ENCODE measurements around the gene XRCC4. TPM values are rescaled to one million over a fixed set of nuclear protein-coding genes. Genes with fewer than 3 reads are reported as not detected.

Gene XRCC4
- total and polyA plus RNA-seq, 2 of the 13 experiments (the other 11 are each of a cell fraction or from before 2014, with no cell fraction given), result 2.8 to 12.6 TPM

DNA sequence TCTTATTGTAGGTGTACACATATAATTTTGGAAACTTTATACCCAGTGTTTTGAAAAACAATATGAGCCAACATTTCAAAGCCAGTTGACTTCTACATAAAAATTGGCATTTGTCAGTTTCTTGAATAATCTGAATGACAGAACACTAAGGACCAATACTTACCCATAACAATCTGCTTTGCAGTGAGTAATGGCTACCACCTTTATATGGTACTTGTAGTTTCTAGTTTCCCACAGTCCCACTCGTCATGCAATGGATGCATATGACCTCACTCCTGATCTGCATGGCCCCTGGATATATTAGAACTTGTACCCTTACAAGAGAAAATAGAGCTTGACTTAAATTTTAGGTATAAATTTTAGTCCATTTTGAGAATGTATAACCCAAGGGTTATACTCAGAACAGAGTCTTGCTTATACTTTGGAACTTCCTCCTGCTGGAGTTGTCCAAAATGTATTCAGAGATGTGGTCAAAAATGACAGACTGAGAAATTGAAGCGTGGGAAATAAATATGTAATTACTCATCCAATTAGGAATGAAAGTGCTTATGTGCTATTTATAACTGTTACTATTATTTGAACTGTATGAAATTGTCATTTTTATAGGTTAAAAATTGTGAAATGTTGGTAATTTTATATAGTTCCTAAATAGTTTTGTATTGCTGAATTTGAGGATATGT, 19.5 kb downstream of the XRCC4 start (continued):
- TF ChIP-seq POLR2AphosphoS5 (IDR thresholded peaks at IDR 0.05; ENCODE audit: low read depth, low read length), result no peak

DNA sequence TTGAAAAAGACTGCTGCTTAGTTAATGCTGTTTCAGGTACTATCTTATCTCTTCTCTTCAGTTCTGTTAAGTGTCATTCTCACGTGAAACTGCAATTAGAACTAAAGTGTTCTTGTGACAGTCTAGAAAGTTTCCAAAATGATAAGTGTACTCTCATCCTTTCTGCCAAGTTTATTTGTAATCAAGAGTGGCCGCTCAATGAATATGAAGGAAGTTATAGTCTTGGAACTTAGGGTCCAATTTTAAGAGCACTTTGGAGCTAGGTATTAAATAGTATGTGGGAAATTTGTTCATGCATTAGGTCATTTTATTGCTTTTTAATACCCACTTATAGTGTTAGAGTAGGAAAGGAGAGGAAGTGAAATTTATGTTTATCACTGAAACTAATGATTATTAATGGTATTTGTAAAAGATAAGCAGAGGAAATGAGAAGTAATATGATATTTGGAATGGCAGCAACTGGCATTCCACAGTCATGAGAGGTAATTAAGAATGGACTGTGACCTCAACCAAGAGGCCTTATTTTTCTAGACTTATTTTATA, 20.4 kb downstream of the XRCC4 start:
- no TSS peak for BruUV-seq (replicated peaks)
- no peak overlapping the region for H3K4me2 ChIP-seq (ENCODE audit: low read depth, low read length)

DNA sequence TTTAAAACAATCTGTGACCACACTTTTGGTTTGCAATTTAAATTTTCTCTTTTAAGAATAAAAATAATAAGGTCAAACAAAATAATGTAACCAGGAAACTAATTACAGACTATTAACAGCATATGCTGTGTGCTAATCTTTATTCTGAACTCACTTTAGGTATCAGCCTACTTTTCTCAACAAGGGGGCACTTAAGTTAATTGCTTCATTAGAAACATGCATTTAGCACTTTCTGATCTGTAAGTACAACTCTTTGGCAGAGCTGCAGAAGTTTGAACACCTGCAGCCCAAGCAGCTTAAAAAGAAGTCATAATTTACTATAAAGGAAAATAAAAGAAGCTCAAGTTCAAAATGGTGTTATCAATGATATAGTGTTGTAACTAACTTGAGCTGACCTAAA, 21.7 kb downstream of the XRCC4 start:
- ATAC-seq, result no peak
- CTCF ChIA-PET (ENCODE audit: low intra/inter-chr PET ratio, low total read pairs), result no interaction called here
- H4K20me1 ChIP-seq (ENCODE audit: insufficient read depth, low read length), result no peaks in the 10 kb centered on the region
- in situ Hi-C loops (cut with HindIII; ENCODE audit: extremely low pct_ligation_motif_present, low pct_unique_long_range_greater_than_20kb) (loop anchor here (25.0 kb wide), 2 partner anchors 463 to 737 kb away; no protein-coding TSS in a partner anchor), intact Hi-C loops (cut with micrococcal nuclease; ENCODE audit: unreplicated experiment) (no loop called here)
- no peaks in the 10 kb centered on the region for H3K27me3 ChIP-seq (ENCODE audit: control insufficient read depth in 1 of 2, insufficient read depth in 2 of 2, low read length in 2 of 2)
- POLR2A ChIA-PET, result no interaction called here
- no peak overlapping the region for H3K4me3 ChIP-seq (replicated peaks in 1 of 3; ENCODE audit: insufficient read depth in 1 of 3, low read depth in 2 of 3, low read length in 3 of 3)
- H3K27ac ChIP-seq (ENCODE audit: extremely low read length, insufficient read depth, low read length), result no peak overlapping the region
- H3K9me3 ChIP-seq (ENCODE audit: low read length), result no peaks in the 10 kb centered on the region
- H3K4me1 ChIP-seq (ENCODE audit: insufficient read depth, low read length), result peaks cover 22% of the 10 kb centered on the region
- no peak overlapping the region for H3K4me2 ChIP-seq (ENCODE audit: low read depth, low read length)
- no peak for DNase-seq (ENCODE audit: low spot score)
- FAIRE-seq, result no peak
- no peak overlapping the region for H2AFZ ChIP-seq (ENCODE audit: low read length)
- no peaks in the 10 kb centered on the region for H3K79me2 ChIP-seq (ENCODE audit: insufficient read depth, low read length)
- no TSS peak for BruUV-seq (replicated peaks)
- H3K9ac ChIP-seq (ENCODE audit: insufficient read depth, low read depth, low read length), result no peak overlapping the region
- H3K36me3 ChIP-seq (replicated peaks in 1 of 2; ENCODE audit: control insufficient read depth in 1 of 2, insufficient read depth in 2 of 2, low read length in 2 of 2), result no peaks in the 10 kb centered on the region
- TF ChIP-seq RBM39 (IDR thresholded peaks at IDR 0.05; ENCODE audit: low read depth, low read length, poor library complexity, severe bottlenecking), result no peak
- no peak for TF ChIP-seq SMC3 (IDR thresholded peaks at IDR 0.05; ENCODE audit: low read length)
- TF ChIP-seq SIX1 (CRISPR knock-in tag; IDR thresholded peaks at IDR 0.05; ENCODE audit: borderline replicate concordance), result no peak
- no peak for TF ChIP-seq ZNF282 (IDR thresholded peaks at IDR 0.05; ENCODE audit: partially characterized antibody)
- TF ChIP-seq MED13 (CRISPR knock-in tag; IDR thresholded peaks at IDR 0.05), result no peak
- no peak for TF ChIP-seq XBP1 (CRISPR knock-in tag; IDR thresholded peaks at IDR 0.05)
- TF ChIP-seq WIZ (CRISPR knock-in tag; IDR thresholded peaks at IDR 0.05), result no peak
- TF ChIP-seq ZNF616 (CRISPR knock-in tag; IDR thresholded peaks at IDR 0.05; ENCODE audit: low read depth), result no peak
- TF ChIP-seq PHF5A (CRISPR knock-in tag; IDR thresholded peaks at IDR 0.05; ENCODE audit: low read depth, unreplicated experiment), result no peak
- no peak for TF ChIP-seq MTF1 (CRISPR knock-in tag; IDR thresholded peaks at IDR 0.05)
- no peak for TF ChIP-seq FLYWCH1 (CRISPR knock-in tag; IDR thresholded peaks at IDR 0.05)
- TF ChIP-seq SOX5 (CRISPR knock-in tag; IDR thresholded peaks at IDR 0.05; ENCODE audit: borderline replicate concordance), result no peak
- no peak for TF ChIP-seq KAT7 (CRISPR knock-in tag; IDR thresholded peaks at IDR 0.05; ENCODE audit: borderline replicate concordance)

More for the DNA sequence above, 20.4 kb downstream of the XRCC4 start:
- in situ Hi-C loops (cut with HindIII; ENCODE audit: extremely low pct_ligation_motif_present, low pct_unique_long_range_greater_than_20kb), result loop anchor here (25.0 kb wide), 2 partner anchors 465 to 735 kb away; no protein-coding TSS in a partner anchor
- intact Hi-C loops (cut with micrococcal nuclease; ENCODE audit: unreplicated experiment), result no loop called here
- CTCF ChIA-PET (ENCODE audit: low intra/inter-chr PET ratio, low total read pairs), result no interaction called here
- Histone ChIP-seq H3K4me1 (ENCODE audit: insufficient read depth, low read length) (peaks cover 22% of the 10 kb centered on the region), H3K9ac (ENCODE audit: insufficient read depth, low read depth, low read length) (no peak overlapping the region), H3K27me3 (ENCODE audit: control insufficient read depth in 1 of 2, insufficient read depth in 2 of 2, low read length in 2 of 2) (no peaks in the 10 kb centered on the region), H3K79me2 (ENCODE audit: insufficient read depth, low read length) (no peaks in the 10 kb centered on the region), H4K20me1 (ENCODE audit: insufficient read depth, low read length) (no peaks in the 10 kb centered on the region), H2AFZ (ENCODE audit: low read length) (no peak overlapping the region), H3K27ac (ENCODE audit: extremely low read length, insufficient read depth, low read length) (no peak overlapping the region), H3K9me3 (ENCODE audit: low read length) (peaks cover 12% of the 10 kb centered on the region; the same call in 1 of the 2 replicates), H3K4me3 (replicated peaks in 1 of 3; ENCODE audit: insufficient read depth in 1 of 3, low read depth in 2 of 3, low read length in 3 of 3) (no peak overlapping the region), H3K36me3 (replicated peaks in 1 of 2; ENCODE audit: control insufficient read depth in 1 of 2, insufficient read depth in 2 of 2, low read length in 2 of 2) (no peaks in the 10 kb centered on the region)
- no peak for DNase-seq (ENCODE audit: low spot score)
- ATAC-seq, result no peak
- no peak for TF ChIP-seq ZNF343 (CRISPR knock-in tag; IDR thresholded peaks at IDR 0.05)
- no peak for TF ChIP-seq ZNF501 (CRISPR knock-in tag; IDR thresholded peaks at IDR 0.05)
- TF ChIP-seq ZMYM4 (CRISPR knock-in tag; IDR thresholded peaks at IDR 0.05), result no peak
- TF ChIP-seq SIX1 (CRISPR knock-in tag; IDR thresholded peaks at IDR 0.05; ENCODE audit: borderline replicate concordance), result no peak
- no peak for TF ChIP-seq SRSF1 (optimal IDR thresholded peaks at IDR 0.05; ENCODE audit: low read depth, low read length)
- TF ChIP-seq MATR3 (CRISPR knock-in tag; IDR thresholded peaks at IDR 0.05), result no peak
- POLR2A ChIA-PET, result no interaction called here
- FAIRE-seq, result no peak
- 98% methylated on average over 2 of the region's 2 CpGs for WGBS (ENCODE audit: low lambda C conversion rate)
